ENCODE data around the gene ITGA5. TPM values are rescaled to one million over a fixed set of nuclear protein-coding genes. Genes with fewer than 3 reads are reported as not detected.

The ITGA5 gene
- total and polyA plus RNA-seq, 9 of the 15 experiments (the other 6 are each of a cell fraction or from before 2014, with no cell fraction given), result 9.1 to 82.1 (median 47.4) TPM

DNA sequence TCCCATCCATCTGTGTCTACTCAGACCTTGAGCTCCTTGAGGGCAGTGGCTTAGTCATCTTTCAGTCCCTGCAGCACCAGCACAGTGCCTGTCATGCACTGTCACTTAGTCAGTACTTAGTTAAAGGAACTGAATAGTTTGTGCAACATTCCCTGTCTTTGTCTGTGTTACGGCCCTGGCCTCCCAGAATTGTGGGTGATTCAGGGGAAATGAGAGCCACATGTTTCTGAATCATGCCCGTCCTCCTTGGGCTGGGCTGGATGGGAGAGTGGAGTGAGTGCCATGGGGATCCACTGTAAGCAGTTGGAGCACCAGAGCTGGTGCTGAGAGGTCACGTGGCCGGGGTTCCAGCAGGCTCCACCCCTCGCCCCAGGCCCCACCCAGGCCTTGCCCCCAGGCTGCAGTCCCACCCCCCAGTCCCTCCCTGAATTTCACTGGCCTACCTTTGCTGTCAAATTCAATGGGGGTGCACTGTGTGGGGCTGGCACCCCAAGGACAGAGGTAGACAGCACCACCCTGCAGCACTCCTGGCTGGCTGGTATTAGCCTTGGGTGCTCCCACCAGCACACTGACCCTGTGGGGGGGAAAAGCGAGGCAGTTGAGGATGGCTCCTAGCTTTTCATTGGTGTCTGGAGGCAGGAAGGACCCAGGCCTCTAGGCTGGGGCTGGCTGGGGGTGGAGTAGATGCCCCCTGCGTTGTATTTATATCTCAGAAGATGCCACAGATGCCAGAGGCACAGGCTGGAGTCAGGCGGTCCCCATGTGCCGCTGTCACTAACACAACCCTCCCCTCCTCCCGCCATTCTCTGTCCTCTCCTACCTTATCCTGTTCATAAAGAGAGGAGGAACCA lies 7.5 kb downstream of the ITGA5 start:
- Histone ChIP-seq H3K79me2 (ENCODE audit: control insufficient read depth, insufficient read depth, low read length) (peaks cover 57% of the 10 kb centered on the region), H3K27me3 (ENCODE audit: control insufficient read depth in 2 of 2, insufficient read depth in 2 of 2, low read length in 2 of 2) (no peaks in the 10 kb centered on the region), H2AFZ (ENCODE audit: low read depth, low read length) (no peak overlapping the region), H3K9me1 (ENCODE audit: control insufficient read depth, insufficient read depth, low read length) (peaks cover 20% of the 10 kb centered on the region), H3K9ac (ENCODE audit: insufficient read depth in 1 of 2, low read depth in 2 of 2, low read length in 2 of 2) (peak overlapping the region in 1 of 2 experiments; percentile 82; a peak in 2 of 4 replicates), H3K4me1 (replicated peaks in 1 of 2; ENCODE audit: control insufficient read depth in 2 of 2, insufficient read depth in 2 of 2, low read length in 2 of 2) (peaks cover 27% of the 10 kb centered on the region in 2 experiments), H3K4me2 (ENCODE audit: insufficient read depth, low read length) (no peak overlapping the region), H3K4me3 (no peak overlapping the region), H3K36me3 (ENCODE audit: control insufficient read depth, insufficient read depth, low read length) (peaks cover 84% of the 10 kb centered on the region), H4K20me1 (replicated peaks; ENCODE audit: control insufficient read depth, insufficient read depth, low read length) (peaks cover 40% of the 10 kb centered on the region), H3K9me3 (replicated peaks; ENCODE audit: control insufficient read depth, insufficient read depth, low read depth, low read length) (no peaks in the 10 kb centered on the region), H3K27ac (ENCODE audit: extremely low read depth, low read depth, low read length) (no peak overlapping the region)
- ATAC-seq, result peak; percentile 95
- TF ChIP-seq, protein P1, sequence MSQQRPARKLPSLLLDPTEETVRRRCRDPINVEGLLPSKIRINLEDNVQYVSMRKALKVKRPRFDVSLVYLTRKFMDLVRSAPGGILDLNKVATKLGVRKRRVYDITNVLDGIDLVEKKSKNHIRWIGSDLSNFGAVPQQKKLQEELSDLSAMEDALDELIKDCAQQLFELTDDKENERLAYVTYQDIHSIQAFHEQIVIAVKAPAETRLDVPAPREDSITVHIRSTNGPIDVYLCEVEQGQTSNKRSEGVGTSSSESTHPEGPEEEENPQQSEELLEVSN (IDR thresholded peaks at IDR 0.05; ENCODE audit: borderline replicate concordance in 1 of 2, extremely low read depth in 1 of 2, insufficient read depth in 1 of 2, insufficient read length in 1 of 2, low read depth in 1 of 2, low read length in 1 of 2, poor library complexity in 1 of 2, severe bottlenecking in 1 of 2), result peak in 1 of 2 experiments; percentile 10
- peak; percentile 35; the same call in 1 of the 2 replicates for TF ChIP-seq CBFA2T2 (conservative IDR thresholded peaks at IDR 0.05)
- no peak for TF ChIP-seq HDAC1 (IDR thresholded peaks at IDR 0.05)
- TF ChIP-seq RBFOX2 (IDR thresholded peaks at IDR 0.05; ENCODE audit: low read depth, low read length), result no peak; the same call in 1 of the 2 replicates
- peak; percentile 86 for TF ChIP-seq USF2 (CRISPR knock-in tag; IDR thresholded peaks at IDR 0.05)
- TF ChIP-seq RAD51 (IDR thresholded peaks at IDR 0.05; ENCODE audit: borderline replicate concordance, low read depth), result peak; percentile 82
- TF ChIP-seq, protein P2, sequence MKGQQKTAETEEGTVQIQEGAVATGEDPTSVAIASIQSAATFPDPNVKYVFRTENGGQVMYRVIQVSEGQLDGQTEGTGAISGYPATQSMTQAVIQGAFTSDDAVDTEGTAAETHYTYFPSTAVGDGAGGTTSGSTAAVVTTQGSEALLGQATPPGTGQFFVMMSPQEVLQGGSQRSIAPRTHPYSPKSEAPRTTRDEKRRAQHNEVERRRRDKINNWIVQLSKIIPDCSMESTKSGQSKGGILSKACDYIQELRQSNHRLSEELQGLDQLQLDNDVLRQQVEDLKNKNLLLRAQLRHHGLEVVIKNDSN (CRISPR knock-in tag; IDR thresholded peaks at IDR 0.05), result peak; percentile 39; the same call in 1 of the 2 replicates
- TF ChIP-seq, protein P3, sequence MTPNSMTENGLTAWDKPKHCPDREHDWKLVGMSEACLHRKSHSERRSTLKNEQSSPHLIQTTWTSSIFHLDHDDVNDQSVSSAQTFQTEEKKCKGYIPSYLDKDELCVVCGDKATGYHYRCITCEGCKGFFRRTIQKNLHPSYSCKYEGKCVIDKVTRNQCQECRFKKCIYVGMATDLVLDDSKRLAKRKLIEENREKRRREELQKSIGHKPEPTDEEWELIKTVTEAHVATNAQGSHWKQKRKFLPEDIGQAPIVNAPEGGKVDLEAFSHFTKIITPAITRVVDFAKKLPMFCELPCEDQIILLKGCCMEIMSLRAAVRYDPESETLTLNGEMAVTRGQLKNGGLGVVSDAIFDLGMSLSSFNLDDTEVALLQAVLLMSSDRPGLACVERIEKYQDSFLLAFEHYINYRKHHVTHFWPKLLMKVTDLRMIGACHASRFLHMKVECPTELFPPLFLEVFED (CRISPR knock-in tag; conservative IDR thresholded peaks at IDR 0.05), result no peak
- BruUV-seq (replicated peaks), result no TSS peak
- DNase-seq (ENCODE audit: extremely low read depth in 1 of 4, low spot score in 3 of 4), result peak; percentile 55 to 80 (median 76)
- in situ Hi-C loops (cut with MboI), result no loop called here
- intact Hi-C loops (cut with micrococcal nuclease), result no loop called here
- WGBS (ENCODE audit: insufficient coverage, low coverage, missing lambda C conversion rate), result 69% methylated on average over 9 of the region's 10 CpGs
- CTCF ChIA-PET (ENCODE audit: low intra/inter-chr PET ratio), result interaction anchor here (0.6 kb wide), 1 partner anchor 254 kb away, joined by 3 read pairs; no protein-coding TSS in a partner anchor
- FAIRE-seq, result peak; percentile 15
- POLR2A ChIA-PET, result interaction anchor here (0.9 to 2.2 kb wide), 5 partner anchors 8 to 17 kb away, joined by 3 to 10 read pairs (median 6); no protein-coding TSS in a partner anchor
